OCI-LY3 (cell line): Measurements from ENCODE around the gene CMSS1.

Experiments
- EZH2phosphoT487 ChIP-seq: fragments of 200-600 bp; shearing (Covaris generic); IDR thresholded peaks from 2 replicates; pipeline ENCODE4 v1.6.1; 2018; ENCODE audit warnings: antibody characterized with exemption, mixed run types, low read depth
- TF ChIP-seq, protein P1 (sequence below): fragments of 200-600, 300-600 bp; sonication (generic); IDR thresholded peaks from 2 replicates; pipeline ENCODE4 v1.5.1; 2014; ENCODE audit warnings: antibody characterized with exemption, low read length, low read depth

DNA sequence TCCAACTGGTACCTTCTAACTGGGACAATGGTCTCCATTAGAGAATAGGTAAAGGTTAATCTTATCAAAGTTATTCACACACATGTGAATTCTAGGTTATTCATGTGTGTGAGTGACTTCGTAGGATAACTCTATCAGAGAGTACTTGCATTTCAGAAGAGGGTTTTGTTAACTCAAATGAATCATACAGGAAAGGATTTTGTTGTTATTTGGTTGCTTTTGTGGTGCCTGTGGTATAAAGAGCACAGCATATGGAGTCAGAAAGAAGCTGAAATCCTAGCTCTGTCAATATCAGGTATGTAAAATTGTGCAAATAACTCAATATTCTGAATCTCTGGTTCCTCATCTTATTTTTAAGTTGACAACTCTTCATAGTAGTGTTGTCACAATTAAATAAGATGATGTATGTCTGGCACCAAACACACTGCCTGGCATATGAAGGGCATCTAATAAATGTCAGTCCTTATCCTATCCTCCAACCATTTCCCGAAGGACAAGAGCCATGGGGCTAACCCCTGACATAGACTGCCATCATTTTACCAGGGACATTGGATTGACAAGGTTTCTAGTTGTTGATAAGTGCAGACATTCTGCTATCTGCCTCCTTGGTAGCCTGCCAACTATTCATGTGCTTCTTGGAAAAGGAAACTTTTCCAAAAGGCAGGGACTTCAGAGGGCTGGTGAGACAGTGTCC, 48.7 kb upstream of the CMSS1 start:
- TF ChIP-seq, protein P1, sequence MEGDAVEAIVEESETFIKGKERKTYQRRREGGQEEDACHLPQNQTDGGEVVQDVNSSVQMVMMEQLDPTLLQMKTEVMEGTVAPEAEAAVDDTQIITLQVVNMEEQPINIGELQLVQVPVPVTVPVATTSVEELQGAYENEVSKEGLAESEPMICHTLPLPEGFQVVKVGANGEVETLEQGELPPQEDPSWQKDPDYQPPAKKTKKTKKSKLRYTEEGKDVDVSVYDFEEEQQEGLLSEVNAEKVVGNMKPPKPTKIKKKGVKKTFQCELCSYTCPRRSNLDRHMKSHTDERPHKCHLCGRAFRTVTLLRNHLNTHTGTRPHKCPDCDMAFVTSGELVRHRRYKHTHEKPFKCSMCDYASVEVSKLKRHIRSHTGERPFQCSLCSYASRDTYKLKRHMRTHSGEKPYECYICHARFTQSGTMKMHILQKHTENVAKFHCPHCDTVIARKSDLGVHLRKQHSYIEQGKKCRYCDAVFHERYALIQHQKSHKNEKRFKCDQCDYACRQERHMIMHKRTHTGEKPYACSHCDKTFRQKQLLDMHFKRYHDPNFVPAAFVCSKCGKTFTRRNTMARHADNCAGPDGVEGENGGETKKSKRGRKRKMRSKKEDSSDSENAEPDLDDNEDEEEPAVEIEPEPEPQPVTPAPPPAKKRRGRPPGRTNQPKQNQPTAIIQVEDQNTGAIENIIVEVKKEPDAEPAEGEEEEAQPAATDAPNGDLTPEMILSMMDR, result no peak
- no peak for TF ChIP-seq EZH2phosphoT487
